Stimulated activated CD4-positive, alpha-beta T cell treated with anti-CD3 and anti-CD28 coated beads, Interleukin-1b, Interleukin-23, amount 100 ng/mL, for 4 hours (primary cell): ENCODE results near the gene PAX9.

Experiments
- DNase-seq, 2 donors: peaks; one replicate each; pipeline ENCODE4 v3.0.0-alpha.2; 2020; ENCODE audit warnings: low read depth in 2 of 2

PAX9 gene

GRCh38 chr14:36655963-36656686 is 5.5 kb upstream of the PAX9 start:
- DNase-seq: no peak

GRCh38 chr14:36656687-36657398 is 4.8 kb upstream of the PAX9 start:
- no peak for DNase-seq

GRCh38 chr14:36657399-36658122 is 4.1 kb upstream of the PAX9 start:
- no peak for DNase-seq

- no peak for DNase-seq
Measured at GRCh38 chr14:36658123-36659009, 3.3 kb upstream of the PAX9 start.

- no peak for DNase-seq
Measured at GRCh38 chr14:36659010-36659821, 2.4 kb upstream of the PAX9 start.

GRCh38 chr14:36659822-36660735 is 1.6 kb upstream of the PAX9 start:
- DNase-seq: no peak

- DNase-seq: no peak
Measured at GRCh38 chr14:36660736-36661505, 739 bp upstream of the PAX9 start.

GRCh38 chr14:36662258-36662542 is 540 bp downstream of the PAX9 start:
- DNase-seq: no peak

GRCh38 chr14:36662543-36663403 is 1.1 kb downstream of the PAX9 start:
- no peak for DNase-seq

- no peak for DNase-seq
Measured at GRCh38 chr14:36663404-36664321, 2.0 kb downstream of the PAX9 start.

- DNase-seq: no peak
Measured at GRCh38 chr14:36664322-36665193, 2.9 kb downstream of the PAX9 start.

GRCh38 chr14:36665887-36666415 is 4.3 kb downstream of the PAX9 start:
- DNase-seq: no peak

- no peak for DNase-seq
Measured at GRCh38 chr14:36666416-36667206, 5.0 kb downstream of the PAX9 start.

- DNase-seq: no peak
Measured at GRCh38 chr14:36667679-36668078, 6.0 kb downstream of the PAX9 start.

- no peak for DNase-seq
Measured at GRCh38 chr14:36671149-36671548, 9.5 kb downstream of the PAX9 start.
